Mesendoderm (in vitro differentiated cells): ENCODE results near the gene KLHDC7A.
"Not testable (repeated sequence)": the region's sequence is repeated elsewhere in the genome, so short reads cannot be mapped to it uniquely, and the experiment has no call there.

Source experiments
- DNase-seq: peaks from one replicate; pipeline ENCODE4 v3.0.0; 2013
- H2AK5ac ChIP-seq: 2 replicates; pipeline ENCODE4 v1.6.1; 2013; ENCODE audit warnings: low read length, inconsistent platforms
- H2BK120ac ChIP-seq: 2 replicates; pipeline ENCODE4 v1.6.1; 2013; ENCODE audit warnings: low read depth, mild to moderate bottlenecking, low read length, moderate library complexity, mixed read lengths
- H2BK15ac ChIP-seq: replicated peaks from 2 replicates; pipeline ENCODE4 v1.6.1; 2013; ENCODE audit warnings: low read depth, mild to moderate bottlenecking, moderate library complexity
- H2BK5ac ChIP-seq: 2 replicates; pipeline ENCODE4 v1.6.1; 2013; ENCODE audit warnings: low read length, inconsistent platforms
- H3K18ac ChIP-seq: 2 replicates; pipeline ENCODE4 v1.6.1; 2013; ENCODE audit warnings: mild to moderate bottlenecking, low read length, mixed read lengths
- H3K23ac ChIP-seq: one replicate; pipeline ENCODE4 v1.6.1; 2013; ENCODE audit warnings: low read length
- H3K27ac ChIP-seq: 2 replicates; pipeline ENCODE4 v1.5.1; 2013; ENCODE audit warnings: low read depth, mild to moderate bottlenecking, inconsistent platforms, low read length, moderate library complexity
- H3K27me3 ChIP-seq: 2 replicates; pipeline ENCODE4 v1.6.1; 2013; ENCODE audit warnings: low read length, control low read depth, mild to moderate bottlenecking, inconsistent platforms; ENCODE audit not compliant: insufficient read depth, poor library complexity
- H3K36me3 ChIP-seq: 2 replicates; pipeline ENCODE4 v1.6.1; 2013; ENCODE audit warnings: low read length, inconsistent platforms; ENCODE audit not compliant: control insufficient read depth, insufficient read depth
- H3K4ac ChIP-seq: one replicate; pipeline ENCODE4 v1.6.1; 2013; ENCODE audit warnings: low read depth, mild to moderate bottlenecking, low read length, moderate library complexity
- H3K4me1 ChIP-seq: 2 replicates; pipeline ENCODE4 v1.6.1; 2013; ENCODE audit warnings: low read depth, low read length, inconsistent platforms; ENCODE audit not compliant: control insufficient read depth
- H3K4me2 ChIP-seq: 2 replicates; pipeline ENCODE4 v1.6.1; 2013; ENCODE audit warnings: low read length
- H3K4me3 ChIP-seq: 2 replicates; pipeline ENCODE4 v1.5.1; 2013; ENCODE audit warnings: mild to moderate bottlenecking, low read length
- H3K56ac ChIP-seq: one replicate; pipeline ENCODE4 v1.6.1; 2013; ENCODE audit warnings: low read length
- H3K79me1 ChIP-seq: 2 replicates; pipeline ENCODE4 v1.6.1; 2013; ENCODE audit warnings: low read length, inconsistent platforms
- H3K79me2 ChIP-seq: 2 replicates; pipeline ENCODE4 v1.6.1; 2013; ENCODE audit warnings: mild to moderate bottlenecking, low read length; ENCODE audit not compliant: control insufficient read depth, insufficient read depth
- H3K9ac ChIP-seq: 2 replicates; pipeline ENCODE4 v1.6.1; 2013; ENCODE audit warnings: low read length, inconsistent platforms
- H4K5ac ChIP-seq: one replicate; pipeline ENCODE4 v1.6.1; 2013; ENCODE audit warnings: low read length
- H4K8ac ChIP-seq: one replicate; pipeline ENCODE4 v1.6.1; 2013; ENCODE audit warnings: low read depth, mild to moderate bottlenecking, control low read depth, low read length, moderate library complexity
- WGBS: extraction: QIAGEN DNeasy Blood & Tissue Kit; methylation state at CpG from one replicate; pipeline ENCODE4 v1.1.7; 2013; ENCODE audit warnings: low lambda C conversion rate, missing lambda C conversion rate; ENCODE audit not compliant: insufficient coverage; ENCODE audit errors: extremely low coverage; 5-methylcytosine and 5-hydroxymethylcytosine counted together

KLHDC7A gene

GRCh38 chr1:18461656-18462055, 19.1 kb upstream of the KLHDC7A start:
- Histone ChIP-seq H3K56ac (no peak overlapping the region), H3K4me3 (no peak overlapping the region), H3K9ac (no peak overlapping the region), H2BK5ac (no peak overlapping the region), H3K79me1 (no peaks in the 10 kb centered on the region), H3K4me1 (no peaks in the 10 kb centered on the region), H3K79me2 (no peaks in the 10 kb centered on the region), H4K5ac (no peak overlapping the region), H3K4ac (no peak overlapping the region), H3K27ac (no peak overlapping the region), H2AK5ac (no peak overlapping the region), H3K4me2 (no peak overlapping the region), H4K8ac (no peak overlapping the region), H2BK120ac (no peak overlapping the region), H3K27me3 (no peaks in the 10 kb centered on the region), H2BK15ac (no peak overlapping the region), H3K23ac (no peak overlapping the region), H3K18ac (no peak overlapping the region), H3K36me3 (no peaks in the 10 kb centered on the region)
- no CpG with 5 or more reads among the region's 10 CpGs for WGBS
- no peak for DNase-seq

- H2BK15ac ChIP-seq, H3K79me2 ChIP-seq, H2BK120ac ChIP-seq, H3K36me3 ChIP-seq, H3K56ac ChIP-seq, H3K4me3 ChIP-seq, H3K27me3 ChIP-seq, H3K4ac ChIP-seq, H3K4me2 ChIP-seq, H3K27ac ChIP-seq, H3K4me1 ChIP-seq, H4K5ac ChIP-seq, H2BK5ac ChIP-seq, H2AK5ac ChIP-seq, H3K79me1 ChIP-seq, DNase-seq, H3K23ac ChIP-seq, H4K8ac ChIP-seq, H3K9ac ChIP-seq, H3K18ac ChIP-seq: not testable (repeated sequence)
- WGBS: no CpG with 5 or more reads among the region's 5 CpGs
Observed at GRCh38 chr1:18462517-18462916, 18.2 kb upstream of the KLHDC7A start.

GRCh38 chr1:18463063-18463462, 17.7 kb upstream of the KLHDC7A start:
- Histone ChIP-seq H3K79me1 (no peaks in the 10 kb centered on the region), H4K5ac (no peak overlapping the region), H2BK5ac (no peak overlapping the region), H3K4me2 (no peak overlapping the region), H2AK5ac (no peak overlapping the region), H3K18ac (no peak overlapping the region), H3K4me3 (no peak overlapping the region), H3K4ac (no peak overlapping the region), H3K23ac (no peak overlapping the region), H4K8ac (no peak overlapping the region), H3K4me1 (no peaks in the 10 kb centered on the region), H2BK15ac (no peak overlapping the region), H3K9ac (no peak overlapping the region), H2BK120ac (no peak overlapping the region), H3K56ac (no peak overlapping the region), H3K27ac (no peak overlapping the region), H3K27me3 (no peaks in the 10 kb centered on the region), H3K79me2 (no peaks in the 10 kb centered on the region), H3K36me3 (no peaks in the 10 kb centered on the region)
- WGBS: no CpG with 5 or more reads among the region's 8 CpGs
- no peak for DNase-seq

GRCh38 chr1:18463984-18464664, 16.6 kb upstream of the KLHDC7A start:
- Histone ChIP-seq H3K4me1 (no peaks in the 10 kb centered on the region), H2BK15ac (no peak overlapping the region), H3K4me2 (no peak overlapping the region), H3K4ac (no peak overlapping the region), H3K18ac (no peak overlapping the region), H2BK120ac (no peak overlapping the region), H3K23ac (no peak overlapping the region), H3K27me3 (no peaks in the 10 kb centered on the region), H4K8ac (no peak overlapping the region), H2AK5ac (no peak overlapping the region), H3K4me3 (no peak overlapping the region), H3K27ac (no peak overlapping the region), H2BK5ac (no peak overlapping the region), H4K5ac (no peak overlapping the region), H3K36me3 (no peaks in the 10 kb centered on the region), H3K9ac (no peak overlapping the region), H3K56ac (no peak overlapping the region), H3K79me2 (no peaks in the 10 kb centered on the region), H3K79me1 (no peaks in the 10 kb centered on the region)
- no CpG with 5 or more reads among the region's 6 CpGs for WGBS
- no peak for DNase-seq

- Histone ChIP-seq H3K9ac (no peak overlapping the region), H3K27ac (no peak overlapping the region), H3K4me1 (no peaks in the 10 kb centered on the region), H4K8ac (no peak overlapping the region), H3K4me2 (no peak overlapping the region), H2BK15ac (no peak overlapping the region), H2AK5ac (no peak overlapping the region), H3K79me1 (no peaks in the 10 kb centered on the region), H2BK120ac (no peak overlapping the region), H3K79me2 (no peaks in the 10 kb centered on the region), H3K18ac (no peak overlapping the region), H3K56ac (no peak overlapping the region), H3K36me3 (no peaks in the 10 kb centered on the region), H3K4ac (no peak overlapping the region), H4K5ac (no peak overlapping the region), H3K23ac (no peak overlapping the region), H2BK5ac (no peak overlapping the region), H3K4me3 (no peak overlapping the region), H3K27me3 (no peaks in the 10 kb centered on the region)
- WGBS: no CpG with 5 or more reads among the region's 8 CpGs
- DNase-seq: no peak
Observed at GRCh38 chr1:18464665-18465050, 16.1 kb upstream of the KLHDC7A start.

- WGBS: no CpG with 5 or more reads among the region's 7 CpGs
- no peak overlapping the region for H3K27ac ChIP-seq
- no peak overlapping the region for H4K8ac ChIP-seq
- no peak overlapping the region for H2BK15ac ChIP-seq
- no peak for DNase-seq
- H3K4me2 ChIP-seq: no peak overlapping the region
- H3K36me3 ChIP-seq: no peaks in the 10 kb centered on the region
- H3K79me2 ChIP-seq: no peaks in the 10 kb centered on the region
- H3K56ac ChIP-seq: no peak overlapping the region
- no peak overlapping the region for H3K18ac ChIP-seq
- no peak overlapping the region for H3K23ac ChIP-seq
- no peaks in the 10 kb centered on the region for H3K4me1 ChIP-seq
- H3K79me1 ChIP-seq: no peaks in the 10 kb centered on the region
- no peak overlapping the region for H4K5ac ChIP-seq
- no peak overlapping the region for H3K9ac ChIP-seq
- H3K4ac ChIP-seq: no peak overlapping the region
- H3K27me3 ChIP-seq: no peaks in the 10 kb centered on the region
- H3K4me3 ChIP-seq: no peak overlapping the region
- no peak overlapping the region for H2BK120ac ChIP-seq
- H2BK5ac ChIP-seq: no peak overlapping the region
- no peak overlapping the region for H2AK5ac ChIP-seq
Observed at GRCh38 chr1:18466676-18467075, 14.1 kb upstream of the KLHDC7A start.
